ENCODE results near the gene ALKBH7.
A peak's percentile ranks its signal among the peaks of the same experiment; 100 is the strongest.
"Not testable (repeated sequence)": the region's sequence is repeated elsewhere in the genome, so short reads cannot be mapped to it uniquely, and the experiment has no call there.

ALKBH7 gene

DNA sequence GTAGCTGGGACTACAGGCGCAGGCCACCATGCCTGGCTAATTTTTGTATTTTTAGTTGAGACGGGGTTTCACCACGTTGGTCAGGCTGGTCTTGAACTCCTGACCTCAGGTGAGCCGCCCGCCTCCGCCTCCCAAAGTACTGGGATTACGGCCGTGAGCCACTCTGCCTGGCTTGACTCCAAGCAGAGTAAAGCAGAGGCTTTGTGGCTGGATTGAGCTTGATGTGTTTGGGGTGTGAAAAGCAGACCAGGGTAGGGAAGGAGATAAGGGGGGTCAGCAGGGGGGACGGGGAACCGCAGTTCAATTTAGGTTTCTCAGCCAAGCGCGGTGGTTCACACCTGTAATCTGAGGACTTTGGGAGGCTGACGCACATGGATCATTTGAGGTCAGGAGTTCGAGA, 15.4 kb upstream of the ALKBH7 start:
- H3K4me3 ChIP-seq (ENCODE audit: control insufficient read depth, low read depth, low read length) = no peak overlapping the region
- DNase-seq (ENCODE audit: low read depth) = no peak
- TF ChIP-seq, protein P1, sequence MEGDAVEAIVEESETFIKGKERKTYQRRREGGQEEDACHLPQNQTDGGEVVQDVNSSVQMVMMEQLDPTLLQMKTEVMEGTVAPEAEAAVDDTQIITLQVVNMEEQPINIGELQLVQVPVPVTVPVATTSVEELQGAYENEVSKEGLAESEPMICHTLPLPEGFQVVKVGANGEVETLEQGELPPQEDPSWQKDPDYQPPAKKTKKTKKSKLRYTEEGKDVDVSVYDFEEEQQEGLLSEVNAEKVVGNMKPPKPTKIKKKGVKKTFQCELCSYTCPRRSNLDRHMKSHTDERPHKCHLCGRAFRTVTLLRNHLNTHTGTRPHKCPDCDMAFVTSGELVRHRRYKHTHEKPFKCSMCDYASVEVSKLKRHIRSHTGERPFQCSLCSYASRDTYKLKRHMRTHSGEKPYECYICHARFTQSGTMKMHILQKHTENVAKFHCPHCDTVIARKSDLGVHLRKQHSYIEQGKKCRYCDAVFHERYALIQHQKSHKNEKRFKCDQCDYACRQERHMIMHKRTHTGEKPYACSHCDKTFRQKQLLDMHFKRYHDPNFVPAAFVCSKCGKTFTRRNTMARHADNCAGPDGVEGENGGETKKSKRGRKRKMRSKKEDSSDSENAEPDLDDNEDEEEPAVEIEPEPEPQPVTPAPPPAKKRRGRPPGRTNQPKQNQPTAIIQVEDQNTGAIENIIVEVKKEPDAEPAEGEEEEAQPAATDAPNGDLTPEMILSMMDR (conservative IDR thresholded peaks at IDR 0.05; ENCODE audit: control insufficient read depth, insufficient read depth, low read depth, low read length) = no peak

DNA sequence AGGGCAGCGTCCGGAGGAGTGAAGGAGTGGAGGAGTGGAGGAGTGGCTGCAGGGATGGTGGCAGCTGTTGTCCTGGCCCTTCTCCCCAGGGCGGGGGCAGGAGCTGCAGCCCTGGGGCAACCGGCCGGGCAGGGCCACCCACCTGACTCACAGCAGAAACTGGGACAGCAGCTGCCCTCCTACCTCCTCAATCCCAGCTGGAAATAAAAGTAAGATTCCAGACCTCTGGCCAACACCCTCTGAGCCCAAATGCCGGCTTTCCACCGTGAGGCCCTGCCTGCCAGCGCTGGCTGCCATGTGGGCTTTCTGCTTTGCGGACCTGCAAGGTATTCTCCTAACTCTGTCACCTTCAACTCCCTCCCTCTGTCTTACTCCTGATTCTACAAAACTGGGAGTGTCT, 14.6 kb upstream of the ALKBH7 start:
- no peak for DNase-seq (ENCODE audit: low read depth)
- no peak overlapping the region for H3K4me3 ChIP-seq (ENCODE audit: control insufficient read depth, low read depth, low read length)
- TF ChIP-seq, protein P1 (conservative IDR thresholded peaks at IDR 0.05; ENCODE audit: control insufficient read depth, insufficient read depth, low read depth, low read length) = no peak

DNA sequence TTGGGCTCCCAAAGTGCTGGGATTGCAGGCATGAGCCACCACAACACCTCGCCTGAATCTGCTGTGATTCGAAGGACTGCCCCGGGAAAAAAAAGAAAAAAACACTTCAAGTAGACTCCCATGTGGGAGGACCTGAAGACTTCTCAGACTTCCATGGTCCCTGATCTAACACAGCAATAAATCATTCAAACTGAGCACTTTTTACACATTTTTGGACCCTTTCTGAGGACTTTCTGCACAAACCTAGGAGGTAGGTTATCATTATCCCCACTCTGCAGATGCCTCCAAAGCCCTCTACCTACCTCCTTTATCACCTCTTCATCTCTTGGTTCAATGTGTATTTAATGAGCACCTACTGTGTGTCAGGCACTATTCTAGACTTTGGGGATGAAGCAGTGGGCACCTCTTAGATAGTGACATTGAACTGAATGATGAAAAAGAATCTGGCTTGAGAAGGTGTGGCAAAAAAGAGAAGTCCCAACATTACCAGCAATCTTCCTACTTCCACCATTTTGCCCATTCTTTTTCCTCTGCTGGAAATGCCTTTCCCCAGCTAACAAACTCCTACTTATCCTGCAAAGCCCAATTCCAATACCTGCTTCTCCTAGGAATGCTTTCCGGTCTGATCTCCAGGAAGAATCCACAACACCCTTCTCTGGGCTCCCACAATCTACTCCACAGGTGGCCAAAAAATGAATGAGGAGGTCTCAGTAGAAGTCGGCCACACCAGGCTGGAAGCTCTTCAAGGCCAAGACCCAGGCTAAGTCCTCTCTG, 12.8 kb upstream of the ALKBH7 start:
- DNase-seq (ENCODE audit: low read depth) = no peak
- TF ChIP-seq, protein P1 (conservative IDR thresholded peaks at IDR 0.05; ENCODE audit: control insufficient read depth, insufficient read depth, low read depth, low read length) = no peak
- H3K4me3 ChIP-seq (ENCODE audit: control insufficient read depth, low read depth, low read length) = no peak overlapping the region

DNA sequence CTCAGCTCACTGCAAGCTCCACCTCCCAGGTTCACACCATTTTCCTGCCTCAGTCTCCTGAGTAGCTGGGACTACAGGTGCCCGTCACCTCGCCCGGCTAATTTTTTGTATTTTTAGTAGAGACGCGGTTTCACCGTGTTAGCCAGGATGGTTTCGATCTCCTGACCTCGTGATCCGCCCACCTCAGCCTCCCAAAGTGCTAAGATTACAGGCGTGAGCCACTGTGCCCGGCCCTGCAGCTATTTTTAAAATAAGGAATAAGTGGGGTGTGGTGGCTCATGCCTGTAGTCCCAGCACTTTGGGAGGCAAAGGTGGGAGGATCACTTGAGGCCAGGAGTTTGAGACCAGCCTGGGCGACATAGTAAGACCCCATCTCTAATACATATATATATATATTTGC, 12.1 kb upstream of the ALKBH7 start:
- H3K4me3 ChIP-seq (ENCODE audit: control insufficient read depth, low read depth, low read length); DNase-seq (ENCODE audit: low read depth): not testable (repeated sequence)

DNA sequence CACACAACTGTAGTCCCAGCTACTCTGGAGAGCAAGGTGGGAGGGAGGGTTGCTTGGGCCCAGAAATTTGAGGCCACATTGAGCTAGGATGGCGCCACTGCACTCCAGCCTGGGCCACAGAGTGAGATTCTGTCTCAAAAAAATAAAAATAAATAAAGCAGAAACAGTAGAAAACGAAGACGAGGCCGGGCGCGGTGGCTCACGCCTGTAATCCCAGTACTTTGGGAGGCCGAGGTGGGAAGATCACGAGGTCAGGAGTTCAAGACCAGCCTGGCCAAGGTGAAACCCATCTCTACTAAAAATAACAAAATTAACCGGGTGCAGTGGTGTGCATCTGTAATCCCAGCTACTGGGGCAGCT, 11.8 kb upstream of the ALKBH7 start:
- not testable (repeated sequence) for DNase-seq (ENCODE audit: low read depth)
- H3K4me3 ChIP-seq (ENCODE audit: control insufficient read depth, low read depth, low read length) = peak overlapping the region; percentile 80

DNA sequence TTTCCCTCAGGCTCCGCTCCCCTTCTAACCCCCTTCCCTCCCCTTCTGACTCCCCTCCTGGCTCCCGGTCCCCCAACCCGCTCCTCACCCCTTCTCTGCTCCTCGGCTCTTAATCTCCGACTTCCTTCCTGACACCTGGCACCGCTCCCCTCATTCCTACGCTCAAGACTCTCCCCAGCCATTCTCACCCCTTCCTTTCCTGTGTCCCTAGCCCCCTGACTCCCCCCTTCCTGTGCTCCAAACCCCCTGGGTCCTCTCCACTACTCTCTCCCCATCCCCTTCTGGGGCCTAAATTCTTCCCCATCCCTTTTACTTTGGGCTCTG, 10.6 kb upstream of the ALKBH7 start:
- H3K4me3 ChIP-seq (ENCODE audit: control insufficient read depth, low read depth, low read length) = peak overlapping the region; percentile 80
- TF ChIP-seq, protein P1 (conservative IDR thresholded peaks at IDR 0.05; ENCODE audit: control insufficient read depth, insufficient read depth, low read depth, low read length) = no peak
- no peak for DNase-seq (ENCODE audit: low read depth)

DNA sequence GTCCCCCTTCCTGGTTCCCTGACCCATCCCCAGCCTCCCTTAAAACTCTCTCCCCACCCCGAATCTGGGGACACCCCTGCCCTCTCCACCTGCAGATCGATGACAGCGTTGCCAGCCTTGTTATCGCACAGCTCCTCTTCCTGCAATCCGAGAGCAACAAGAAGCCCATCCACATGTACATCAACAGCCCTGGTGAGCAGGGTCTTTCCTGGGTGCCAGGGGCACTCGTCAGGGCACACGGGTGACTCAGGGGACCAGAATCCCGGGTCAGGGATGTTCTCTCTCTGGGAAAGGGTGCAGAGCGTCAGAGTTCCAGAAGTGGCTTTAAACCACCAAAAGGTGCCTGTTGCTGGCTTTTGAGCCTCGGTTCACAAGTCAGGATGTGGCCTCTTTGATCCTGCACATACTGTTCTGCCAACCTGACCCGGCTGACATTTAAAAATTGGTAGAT, 10.2 kb upstream of the ALKBH7 start:
- H3K4me3 ChIP-seq (ENCODE audit: control insufficient read depth, low read depth, low read length) = peak overlapping the region; percentile 80
- TF ChIP-seq, protein P1 (conservative IDR thresholded peaks at IDR 0.05; ENCODE audit: control insufficient read depth, insufficient read depth, low read depth, low read length) = no peak
- peak; percentile 14 for DNase-seq (ENCODE audit: low read depth)

DNA sequence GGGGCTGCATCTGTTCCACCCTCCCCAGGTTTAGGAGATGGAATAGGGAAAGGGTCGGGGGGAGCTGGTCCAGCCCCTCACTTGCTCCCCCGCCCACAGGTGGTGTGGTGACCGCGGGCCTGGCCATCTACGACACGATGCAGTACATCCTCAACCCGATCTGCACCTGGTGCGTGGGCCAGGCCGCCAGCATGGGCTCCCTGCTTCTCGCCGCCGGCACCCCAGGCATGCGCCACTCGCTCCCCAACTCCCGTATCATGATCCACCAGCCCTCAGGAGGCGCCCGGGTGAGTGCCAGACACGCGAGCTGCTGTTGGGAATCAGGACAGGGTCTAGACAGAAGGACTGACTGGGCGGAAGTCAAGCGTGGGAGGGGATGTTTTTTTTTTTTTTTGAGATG, 8.2 kb upstream of the ALKBH7 start:
- TF ChIP-seq, protein P1 (conservative IDR thresholded peaks at IDR 0.05; ENCODE audit: control insufficient read depth, insufficient read depth, low read depth, low read length) = no peak
- no peak overlapping the region for H3K4me3 ChIP-seq (ENCODE audit: control insufficient read depth, low read depth, low read length)
- DNase-seq (ENCODE audit: low read depth) = no peak
